WTC11 (cell line): ENCODE data around the gene FAR2. TPM values are rescaled to one million over a fixed set of nuclear protein-coding genes. Genes with fewer than 3 reads are reported as not detected.

Source experiments
- ATAC-seq: fragments of 200-7000 bp; cut with Tn5 transposase; 2 replicates; pipeline ENCODE4 v1.10.0; 2021; ENCODE audit warnings: mild to moderate bottlenecking, moderate library complexity
- CTCF ChIA-PET: fragments of 300-600 bp; sonication (Branson Sonifier 250); formaldehyde crosslinking; loops from one replicate; lab custom pipeline; 2021; ENCODE audit warnings: antibody characterized with exemption; lab: Charles Lee
- POLR2A ChIA-PET: fragments of 350-600 bp; sonication (Branson Sonifier 250); formaldehyde crosslinking; loops from one replicate; lab custom pipeline; 2021; ENCODE audit warnings: antibody characterized with exemption; lab: Charles Lee
- DNase-seq: peaks from one replicate; pipeline ENCODE4 v3.0.0; 2021; ENCODE audit warnings: low spot score
- H3K27ac Mint-ChIP-seq: 2 replicates; pipeline ENCODE4 v1.8.0; 2021; ENCODE audit warnings: mixed read lengths
- H3K27me3 Mint-ChIP-seq: 2 replicates; pipeline ENCODE4 v1.8.0; 2021; ENCODE audit warnings: low read depth, mild to moderate bottlenecking, moderate library complexity, mixed read lengths
- H3K36me3 Mint-ChIP-seq: 2 replicates; pipeline ENCODE4 v1.8.0; 2021; ENCODE audit warnings: mixed read lengths
- H3K4me1 Mint-ChIP-seq: 2 replicates; pipeline ENCODE4 v1.8.0; 2022; ENCODE audit warnings: mixed read lengths
- H3K4me3 Mint-ChIP-seq: 2 replicates; pipeline ENCODE4 v1.8.0; 2021; ENCODE audit warnings: mild to moderate bottlenecking, moderate library complexity, mixed read lengths
- H3K9me3 Mint-ChIP-seq: 2 replicates; pipeline ENCODE4 v1.8.0; 2021; ENCODE audit warnings: mixed read lengths
- CREB1 ChIP-seq: sonication (generic); formaldehyde crosslinking; IDR thresholded peaks from 2 replicates; pipeline ENCODE4 v1.8.0; 2023; ENCODE audit warnings: mild to moderate bottlenecking, missing genetic modification reagents
- FOXJ3 ChIP-seq: sonication (generic); formaldehyde crosslinking; IDR thresholded peaks from 2 replicates; pipeline ENCODE4 v1.9.0; 2021; ENCODE audit warnings: missing genetic modification reagents, mild to moderate bottlenecking, borderline replicate concordance
- HMGA2 ChIP-seq: fragments of 250-450 bp; sonication (Bioruptor Pico); IDR thresholded peaks from 2 replicates; pipeline ENCODE4 v1.4.0; 2021; ENCODE audit warnings: mild to moderate bottlenecking, moderate library complexity
- JAZF1 ChIP-seq: fragments of 250-450 bp; sonication (Bioruptor Pico); IDR thresholded peaks from 2 replicates; pipeline ENCODE4 v1.9.0; 2021; ENCODE audit warnings: moderate library complexity, mild to moderate bottlenecking, inconsistent platforms
- KAT7 ChIP-seq: sonication (generic); formaldehyde crosslinking; IDR thresholded peaks from 2 replicates; pipeline ENCODE4 v1.8.1; 2023; ENCODE audit warnings: missing genetic modification reagents, mild to moderate bottlenecking, borderline replicate concordance
- OVOL2 ChIP-seq: fragments of 250-450 bp; sonication (Bioruptor Pico); IDR thresholded peaks from 2 replicates; pipeline ENCODE4 v1.9.0; 2021; ENCODE audit warnings: mild to moderate bottlenecking, borderline replicate concordance
- SMAD3 ChIP-seq: sonication (generic); formaldehyde crosslinking; IDR thresholded peaks from 2 replicates; pipeline ENCODE4 v1.8.0; 2022; ENCODE audit warnings: missing genetic modification reagents, mild to moderate bottlenecking, borderline replicate concordance
- SP1 ChIP-seq: sonication (generic); formaldehyde crosslinking; conservative IDR thresholded peaks from 2 replicates; pipeline ENCODE4 v1.8.1; 2022; ENCODE audit warnings: missing genetic modification reagents
- TP53 ChIP-seq: sonication (generic); formaldehyde crosslinking; IDR thresholded peaks from 2 replicates; pipeline ENCODE4 v1.8.1; 2023; ENCODE audit warnings: mild to moderate bottlenecking, missing genetic modification reagents
- ZNF219 ChIP-seq: sonication (generic); formaldehyde crosslinking; IDR thresholded peaks from 2 replicates; pipeline ENCODE4 v1.8.0; 2023; ENCODE audit warnings: missing genetic modification reagents, mild to moderate bottlenecking, borderline replicate concordance
- ZNF263 ChIP-seq: sonication (generic); formaldehyde crosslinking; IDR thresholded peaks from 2 replicates; pipeline ENCODE4 v1.8.1; 2022; ENCODE audit warnings: low read depth, mild to moderate bottlenecking, moderate library complexity, missing genetic modification reagents
- ZNF281 ChIP-seq: sonication (generic); formaldehyde crosslinking; IDR thresholded peaks from 2 replicates; pipeline ENCODE4 v1.8.0; 2023; ENCODE audit warnings: mild to moderate bottlenecking, missing genetic modification reagents
- ZNF423 ChIP-seq: fragments of 250-450 bp; sonication (Bioruptor Pico); IDR thresholded peaks from 2 replicates; pipeline ENCODE4 v2.1.2; 2022; ENCODE audit warnings: mild to moderate bottlenecking, moderate library complexity
- ZNF425 ChIP-seq: fragments of 250-450 bp; sonication (Bioruptor Pico); conservative IDR thresholded peaks from 2 replicates; pipeline ENCODE4 v1.9.0; 2021; ENCODE audit warnings: mild to moderate bottlenecking
- total RNA-seq: library from RNA; stranded (reverse); gene quantifications from 3 replicates; pipeline ENCODE4 v1.2.3, GENCODE V29; 2021
- TF ChIP-seq, protein P1 (sequence below): fragments of 250-450 bp; sonication (Bioruptor Pico); IDR thresholded peaks from 2 replicates; pipeline ENCODE4 v2.1.2; 2022; ENCODE audit warnings: mild to moderate bottlenecking, moderate library complexity
- TF ChIP-seq, protein P2 (sequence below): sonication (generic); formaldehyde crosslinking; IDR thresholded peaks from 2 replicates; pipeline ENCODE4 v1.8.0; 2022; ENCODE audit warnings: missing genetic modification reagents
- TF ChIP-seq, protein P3 (sequence below): fragments of 250-450 bp; sonication (Bioruptor Pico); IDR thresholded peaks from 2 replicates; pipeline ENCODE4 v1.9.0; 2021; ENCODE audit warnings: mild to moderate bottlenecking, borderline replicate concordance
- TF ChIP-seq, protein P4 (sequence below): sonication (generic); formaldehyde crosslinking; IDR thresholded peaks from 2 replicates; pipeline ENCODE4 v1.8.0; 2022; ENCODE audit warnings: mild to moderate bottlenecking, missing genetic modification reagents
- TF ChIP-seq, protein P5 (sequence below): sonication (generic); formaldehyde crosslinking; IDR thresholded peaks from 2 replicates; pipeline ENCODE4 v1.8.0; 2022; ENCODE audit warnings: mild to moderate bottlenecking, missing genetic modification reagents

FAR2 gene
- total RNA-seq, 1 experiment from 2014 or later: 20.0 TPM

DNA sequence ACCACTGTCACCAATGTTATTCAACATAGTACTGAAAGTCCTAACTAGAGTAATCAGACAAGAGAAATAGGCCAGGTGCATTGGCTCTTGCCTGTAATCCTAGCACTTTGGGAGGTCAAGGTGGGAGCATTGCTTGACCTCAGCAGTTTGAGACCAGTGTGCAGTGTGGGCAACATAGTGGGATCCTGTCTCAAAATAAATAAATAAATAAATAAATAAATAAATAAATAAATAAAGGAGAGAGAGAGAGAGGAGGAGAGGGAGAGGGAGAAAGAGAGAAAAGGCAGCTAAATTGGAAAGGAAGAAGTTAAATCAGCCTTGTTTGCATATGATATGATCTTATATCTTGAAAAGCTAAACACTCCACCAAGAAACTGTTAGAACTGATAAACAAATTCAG lies 115.3 kb downstream of the FAR2 start (continued):
- TF ChIP-seq, protein P1, sequence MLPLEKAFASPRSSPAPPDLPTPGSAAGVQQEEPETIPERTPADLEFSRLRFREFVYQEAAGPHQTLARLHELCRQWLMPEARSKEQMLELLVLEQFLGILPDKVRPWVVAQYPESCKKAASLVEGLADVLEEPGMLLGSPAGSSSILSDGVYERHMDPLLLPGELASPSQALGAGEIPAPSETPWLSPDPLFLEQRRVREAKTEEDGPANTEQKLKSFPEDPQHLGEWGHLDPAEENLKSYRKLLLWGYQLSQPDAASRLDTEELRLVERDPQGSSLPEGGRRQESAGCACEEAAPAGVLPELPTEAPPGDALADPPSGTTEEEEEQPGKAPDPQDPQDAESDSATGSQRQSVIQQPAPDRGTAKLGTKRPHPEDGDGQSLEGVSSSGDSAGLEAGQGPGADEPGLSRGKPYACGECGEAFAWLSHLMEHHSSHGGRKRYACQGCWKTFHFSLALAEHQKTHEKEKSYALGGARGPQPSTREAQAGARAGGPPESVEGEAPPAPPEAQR (CRISPR knock-in tag): no peak
- TF ChIP-seq FOXJ3 (CRISPR knock-in tag) (no peak), ZNF423 (no peak), SMAD3 (no peak), ZNF263 (no peak), ZNF425 (CRISPR knock-in tag) (no peak), SP1 (CRISPR knock-in tag) (no peak), OVOL2 (no peak), CREB1 (CRISPR knock-in tag) (no peak), HMGA2 (no peak)
- TF ChIP-seq, protein P2, sequence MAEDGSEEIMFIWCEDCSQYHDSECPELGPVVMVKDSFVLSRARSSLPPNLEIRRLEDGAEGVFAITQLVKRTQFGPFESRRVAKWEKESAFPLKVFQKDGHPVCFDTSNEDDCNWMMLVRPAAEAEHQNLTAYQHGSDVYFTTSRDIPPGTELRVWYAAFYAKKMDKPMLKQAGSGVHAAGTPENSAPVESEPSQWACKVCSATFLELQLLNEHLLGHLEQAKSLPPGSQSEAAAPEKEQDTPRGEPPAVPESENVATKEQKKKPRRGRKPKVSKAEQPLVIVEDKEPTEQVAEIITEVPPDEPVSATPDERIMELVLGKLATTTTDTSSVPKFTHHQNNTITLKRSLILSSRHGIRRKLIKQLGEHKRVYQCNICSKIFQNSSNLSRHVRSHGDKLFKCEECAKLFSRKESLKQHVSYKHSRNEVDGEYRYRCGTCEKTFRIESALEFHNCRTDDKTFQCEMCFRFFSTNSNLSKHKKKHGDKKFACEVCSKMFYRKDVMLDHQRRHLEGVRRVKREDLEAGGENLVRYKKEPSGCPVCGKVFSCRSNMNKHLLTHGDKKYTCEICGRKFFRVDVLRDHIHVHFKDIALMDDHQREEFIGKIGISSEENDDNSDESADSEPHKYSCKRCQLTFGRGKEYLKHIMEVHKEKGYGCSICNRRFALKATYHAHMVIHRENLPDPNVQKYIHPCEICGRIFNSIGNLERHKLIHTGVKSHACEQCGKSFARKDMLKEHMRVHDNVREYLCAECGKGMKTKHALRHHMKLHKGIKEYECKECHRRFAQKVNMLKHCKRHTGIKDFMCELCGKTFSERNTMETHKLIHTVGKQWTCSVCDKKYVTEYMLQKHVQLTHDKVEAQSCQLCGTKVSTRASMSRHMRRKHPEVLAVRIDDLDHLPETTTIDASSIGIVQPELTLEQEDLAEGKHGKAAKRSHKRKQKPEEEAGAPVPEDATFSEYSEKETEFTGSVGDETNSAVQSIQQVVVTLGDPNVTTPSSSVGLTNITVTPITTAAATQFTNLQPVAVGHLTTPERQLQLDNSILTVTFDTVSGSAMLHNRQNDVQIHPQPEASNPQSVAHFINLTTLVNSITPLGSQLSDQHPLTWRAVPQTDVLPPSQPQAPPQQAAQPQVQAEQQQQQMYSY (CRISPR knock-in tag): no peak
- TF ChIP-seq, protein P3, sequence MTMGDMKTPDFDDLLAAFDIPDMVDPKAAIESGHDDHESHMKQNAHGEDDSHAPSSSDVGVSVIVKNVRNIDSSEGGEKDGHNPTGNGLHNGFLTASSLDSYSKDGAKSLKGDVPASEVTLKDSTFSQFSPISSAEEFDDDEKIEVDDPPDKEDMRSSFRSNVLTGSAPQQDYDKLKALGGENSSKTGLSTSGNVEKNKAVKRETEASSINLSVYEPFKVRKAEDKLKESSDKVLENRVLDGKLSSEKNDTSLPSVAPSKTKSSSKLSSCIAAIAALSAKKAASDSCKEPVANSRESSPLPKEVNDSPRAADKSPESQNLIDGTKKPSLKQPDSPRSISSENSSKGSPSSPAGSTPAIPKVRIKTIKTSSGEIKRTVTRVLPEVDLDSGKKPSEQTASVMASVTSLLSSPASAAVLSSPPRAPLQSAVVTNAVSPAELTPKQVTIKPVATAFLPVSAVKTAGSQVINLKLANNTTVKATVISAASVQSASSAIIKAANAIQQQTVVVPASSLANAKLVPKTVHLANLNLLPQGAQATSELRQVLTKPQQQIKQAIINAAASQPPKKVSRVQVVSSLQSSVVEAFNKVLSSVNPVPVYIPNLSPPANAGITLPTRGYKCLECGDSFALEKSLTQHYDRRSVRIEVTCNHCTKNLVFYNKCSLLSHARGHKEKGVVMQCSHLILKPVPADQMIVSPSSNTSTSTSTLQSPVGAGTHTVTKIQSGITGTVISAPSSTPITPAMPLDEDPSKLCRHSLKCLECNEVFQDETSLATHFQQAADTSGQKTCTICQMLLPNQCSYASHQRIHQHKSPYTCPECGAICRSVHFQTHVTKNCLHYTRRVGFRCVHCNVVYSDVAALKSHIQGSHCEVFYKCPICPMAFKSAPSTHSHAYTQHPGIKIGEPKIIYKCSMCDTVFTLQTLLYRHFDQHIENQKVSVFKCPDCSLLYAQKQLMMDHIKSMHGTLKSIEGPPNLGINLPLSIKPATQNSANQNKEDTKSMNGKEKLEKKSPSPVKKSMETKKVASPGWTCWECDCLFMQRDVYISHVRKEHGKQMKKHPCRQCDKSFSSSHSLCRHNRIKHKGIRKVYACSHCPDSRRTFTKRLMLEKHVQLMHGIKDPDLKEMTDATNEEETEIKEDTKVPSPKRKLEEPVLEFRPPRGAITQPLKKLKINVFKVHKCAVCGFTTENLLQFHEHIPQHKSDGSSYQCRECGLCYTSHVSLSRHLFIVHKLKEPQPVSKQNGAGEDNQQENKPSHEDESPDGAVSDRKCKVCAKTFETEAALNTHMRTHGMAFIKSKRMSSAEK (CRISPR knock-in tag): no peak

GRCh38 chr12:29269706-29270408 lies 120.8 kb downstream of the FAR2 start:
- H3K9me3 Mint-ChIP-seq: peaks cover 14% of the 10 kb centered on the region
- no peak overlapping the region for H3K27ac Mint-ChIP-seq
- no peaks in the 10 kb centered on the region for H3K27me3 Mint-ChIP-seq
- DNase-seq (no peak), ATAC-seq (no peak)
- peaks cover 14% of the 10 kb centered on the region for H3K4me1 Mint-ChIP-seq
- no peak overlapping the region for H3K4me3 Mint-ChIP-seq
- POLR2A ChIA-PET: no interaction called here
- H3K36me3 Mint-ChIP-seq: peaks cover 20% of the 10 kb centered on the region
- CTCF ChIA-PET: no interaction called here
- TF ChIP-seq TP53 (CRISPR knock-in tag) (no peak), HMGA2 (no peak), ZNF281 (CRISPR knock-in tag) (no peak), JAZF1 (no peak), ZNF219 (CRISPR knock-in tag) (no peak), KAT7 (CRISPR knock-in tag) (no peak)
- TF ChIP-seq, protein P4, sequence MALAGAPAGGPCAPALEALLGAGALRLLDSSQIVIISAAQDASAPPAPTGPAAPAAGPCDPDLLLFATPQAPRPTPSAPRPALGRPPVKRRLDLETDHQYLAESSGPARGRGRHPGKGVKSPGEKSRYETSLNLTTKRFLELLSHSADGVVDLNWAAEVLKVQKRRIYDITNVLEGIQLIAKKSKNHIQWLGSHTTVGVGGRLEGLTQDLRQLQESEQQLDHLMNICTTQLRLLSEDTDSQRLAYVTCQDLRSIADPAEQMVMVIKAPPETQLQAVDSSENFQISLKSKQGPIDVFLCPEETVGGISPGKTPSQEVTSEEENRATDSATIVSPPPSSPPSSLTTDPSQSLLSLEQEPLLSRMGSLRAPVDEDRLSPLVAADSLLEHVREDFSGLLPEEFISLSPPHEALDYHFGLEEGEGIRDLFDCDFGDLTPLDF: no peak
- TF ChIP-seq, protein P5, sequence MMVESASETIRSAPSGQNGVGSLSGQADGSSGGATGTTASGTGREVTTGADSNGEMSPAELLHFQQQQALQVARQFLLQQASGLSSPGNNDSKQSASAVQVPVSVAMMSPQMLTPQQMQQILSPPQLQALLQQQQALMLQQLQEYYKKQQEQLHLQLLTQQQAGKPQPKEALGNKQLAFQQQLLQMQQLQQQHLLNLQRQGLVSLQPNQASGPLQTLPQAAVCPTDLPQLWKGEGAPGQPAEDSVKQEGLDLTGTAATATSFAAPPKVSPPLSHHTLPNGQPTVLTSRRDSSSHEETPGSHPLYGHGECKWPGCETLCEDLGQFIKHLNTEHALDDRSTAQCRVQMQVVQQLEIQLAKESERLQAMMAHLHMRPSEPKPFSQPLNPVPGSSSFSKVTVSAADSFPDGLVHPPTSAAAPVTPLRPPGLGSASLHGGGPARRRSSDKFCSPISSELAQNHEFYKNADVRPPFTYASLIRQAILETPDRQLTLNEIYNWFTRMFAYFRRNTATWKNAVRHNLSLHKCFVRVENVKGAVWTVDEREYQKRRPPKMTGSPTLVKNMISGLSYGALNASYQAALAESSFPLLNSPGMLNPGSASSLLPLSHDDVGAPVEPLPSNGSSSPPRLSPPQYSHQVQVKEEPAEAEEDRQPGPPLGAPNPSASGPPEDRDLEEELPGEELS (CRISPR knock-in tag): no peak
